Measurements from ENCODE around the gene GPR37L1.

GPR37L1 gene, protein sequence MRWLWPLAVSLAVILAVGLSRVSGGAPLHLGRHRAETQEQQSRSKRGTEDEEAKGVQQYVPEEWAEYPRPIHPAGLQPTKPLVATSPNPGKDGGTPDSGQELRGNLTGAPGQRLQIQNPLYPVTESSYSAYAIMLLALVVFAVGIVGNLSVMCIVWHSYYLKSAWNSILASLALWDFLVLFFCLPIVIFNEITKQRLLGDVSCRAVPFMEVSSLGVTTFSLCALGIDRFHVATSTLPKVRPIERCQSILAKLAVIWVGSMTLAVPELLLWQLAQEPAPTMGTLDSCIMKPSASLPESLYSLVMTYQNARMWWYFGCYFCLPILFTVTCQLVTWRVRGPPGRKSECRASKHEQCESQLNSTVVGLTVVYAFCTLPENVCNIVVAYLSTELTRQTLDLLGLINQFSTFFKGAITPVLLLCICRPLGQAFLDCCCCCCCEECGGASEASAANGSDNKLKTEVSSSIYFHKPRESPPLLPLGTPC

DNA sequence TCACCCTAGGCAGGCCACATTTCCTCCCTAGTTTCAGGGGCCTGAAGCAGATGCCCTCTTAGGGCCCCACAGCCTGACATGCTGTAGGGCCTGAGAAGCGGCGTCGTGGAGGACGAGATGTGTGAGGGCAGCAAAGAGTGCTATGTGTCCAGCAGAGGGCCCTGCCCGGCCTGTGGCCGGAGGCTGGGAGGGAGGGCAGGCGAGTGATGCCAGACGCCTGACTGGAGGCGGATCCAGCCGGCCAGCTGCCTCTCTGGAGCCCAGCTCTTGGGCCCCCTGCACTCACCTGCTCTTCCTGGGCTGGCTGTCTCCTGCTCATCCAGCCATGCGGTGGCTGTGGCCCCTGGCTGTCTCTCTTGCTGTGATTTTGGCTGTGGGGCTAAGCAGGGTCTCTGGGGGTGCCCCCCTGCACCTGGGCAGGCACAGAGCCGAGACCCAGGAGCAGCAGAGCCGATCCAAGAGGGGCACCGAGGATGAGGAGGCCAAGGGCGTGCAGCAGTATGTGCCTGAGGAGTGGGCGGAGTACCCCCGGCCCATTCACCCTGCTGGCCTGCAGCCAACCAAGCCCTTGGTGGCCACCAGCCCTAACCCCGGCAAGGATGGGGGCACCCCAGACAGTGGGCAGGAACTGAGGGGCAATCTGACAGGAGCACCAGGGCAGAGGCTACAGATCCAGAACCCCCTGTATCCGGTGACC is at the start of gene GPR37L1:
GPR37L1 (plus strand) TSS at position 279 of the 697 bp plus-strand sequence; CDS start at position 326, 47 bp downstream.
- Histone ChIP-seq H4K20me1 (ENCODE audit: insufficient read depth, low read length, poor library complexity, severe bottlenecking) (no peaks in the 10 kb centered on the region), H3K36me3 (ENCODE audit: insufficient read depth, low read length) (no peaks in the 10 kb centered on the region), H3K4me3 (ENCODE audit: low read length, poor library complexity, severe bottlenecking) (no peak within 1 kb of the TSS), H3K9me3 (ENCODE audit: insufficient read depth, low read depth, low read length) (no peaks in the 10 kb centered on the region), H2AFZ (ENCODE audit: low read length) (0 out of 2 replicates have a peak within 1 kb of the TSS, but pooled peaks have one; percentile 55), H3K4me2 (ENCODE audit: low read depth, low read length, poor library complexity, severe bottlenecking) (no peak within 1 kb of the TSS), H3K4me1 (ENCODE audit: insufficient read depth, low read length, poor library complexity, severe bottlenecking) (no peaks in the 10 kb centered on the region), H3K9ac (ENCODE audit: low read depth, low read length, poor library complexity, severe bottlenecking) (no peak within 1 kb of the TSS), H3K9me2 (replicated peaks; ENCODE audit: low read depth, low read length) (no peaks in the 10 kb centered on the region), H3F3A (ENCODE audit: low read depth) (no peaks in the 10 kb centered on the region), H3K79me2 (ENCODE audit: insufficient read depth, low read length) (no peaks in the 10 kb centered on the region), H3K27me3 (ENCODE audit: insufficient read depth, low read length, poor library complexity, severe bottlenecking) (no peaks in the 10 kb centered on the region)
- TF ChIP-seq, protein P1, sequence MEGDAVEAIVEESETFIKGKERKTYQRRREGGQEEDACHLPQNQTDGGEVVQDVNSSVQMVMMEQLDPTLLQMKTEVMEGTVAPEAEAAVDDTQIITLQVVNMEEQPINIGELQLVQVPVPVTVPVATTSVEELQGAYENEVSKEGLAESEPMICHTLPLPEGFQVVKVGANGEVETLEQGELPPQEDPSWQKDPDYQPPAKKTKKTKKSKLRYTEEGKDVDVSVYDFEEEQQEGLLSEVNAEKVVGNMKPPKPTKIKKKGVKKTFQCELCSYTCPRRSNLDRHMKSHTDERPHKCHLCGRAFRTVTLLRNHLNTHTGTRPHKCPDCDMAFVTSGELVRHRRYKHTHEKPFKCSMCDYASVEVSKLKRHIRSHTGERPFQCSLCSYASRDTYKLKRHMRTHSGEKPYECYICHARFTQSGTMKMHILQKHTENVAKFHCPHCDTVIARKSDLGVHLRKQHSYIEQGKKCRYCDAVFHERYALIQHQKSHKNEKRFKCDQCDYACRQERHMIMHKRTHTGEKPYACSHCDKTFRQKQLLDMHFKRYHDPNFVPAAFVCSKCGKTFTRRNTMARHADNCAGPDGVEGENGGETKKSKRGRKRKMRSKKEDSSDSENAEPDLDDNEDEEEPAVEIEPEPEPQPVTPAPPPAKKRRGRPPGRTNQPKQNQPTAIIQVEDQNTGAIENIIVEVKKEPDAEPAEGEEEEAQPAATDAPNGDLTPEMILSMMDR (conservative IDR thresholded peaks at IDR 0.05; ENCODE audit: low read length), result no peak
- TF ChIP-seq EZH2phosphoT487 (IDR thresholded peaks at IDR 0.05; ENCODE audit: borderline replicate concordance), result no peak

DNA sequence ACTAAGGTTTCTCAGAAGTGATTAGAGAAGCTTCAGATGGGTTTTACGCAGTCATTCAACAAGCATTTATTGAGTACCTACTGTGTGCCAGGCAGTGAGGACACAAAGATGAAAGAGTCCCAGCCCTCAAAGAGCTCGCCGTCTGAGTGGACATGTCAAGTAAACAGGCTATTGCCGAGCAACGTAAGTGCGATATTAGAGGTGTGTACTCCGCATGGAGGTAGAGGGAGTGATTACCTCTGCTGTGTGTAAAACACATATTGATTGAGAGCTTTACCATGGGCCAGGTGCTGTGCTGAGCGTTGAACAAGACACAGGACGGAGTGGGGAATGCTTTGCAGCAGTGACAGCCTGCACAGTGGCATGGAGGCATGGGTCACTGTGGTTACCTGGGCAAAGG is 49.5 kb upstream of the GPR37L1 start:
- H3K27me3 ChIP-seq (ENCODE audit: insufficient read depth, low read length, poor library complexity, severe bottlenecking), result no peaks in the 10 kb centered on the region
- H3K4me2 ChIP-seq (ENCODE audit: low read depth, low read length, poor library complexity, severe bottlenecking), result no peak overlapping the region
- no peaks in the 10 kb centered on the region for H3K9me3 ChIP-seq (ENCODE audit: insufficient read depth, low read depth, low read length)
- no peaks in the 10 kb centered on the region for H4K20me1 ChIP-seq (ENCODE audit: insufficient read depth, low read length, poor library complexity, severe bottlenecking)
- H3K4me1 ChIP-seq (ENCODE audit: insufficient read depth, low read length, poor library complexity, severe bottlenecking), result no peaks in the 10 kb centered on the region
- no peaks in the 10 kb centered on the region for H3K36me3 ChIP-seq (ENCODE audit: insufficient read depth, low read length)
- H3K9ac ChIP-seq (ENCODE audit: low read depth, low read length, poor library complexity, severe bottlenecking), result no peak overlapping the region
- H3K9me2 ChIP-seq (replicated peaks; ENCODE audit: low read depth, low read length), result no peaks in the 10 kb centered on the region
- H3K79me2 ChIP-seq (ENCODE audit: insufficient read depth, low read length), result no peaks in the 10 kb centered on the region
- no peak overlapping the region for H2AFZ ChIP-seq (ENCODE audit: low read length)
- no peaks in the 10 kb centered on the region for H3F3A ChIP-seq (ENCODE audit: low read depth)
- TF ChIP-seq, protein P1 (conservative IDR thresholded peaks at IDR 0.05; ENCODE audit: low read length), result no peak
- no peak for TF ChIP-seq EZH2phosphoT487 (IDR thresholded peaks at IDR 0.05; ENCODE audit: borderline replicate concordance)
- H3K4me3 ChIP-seq (ENCODE audit: low read length, poor library complexity, severe bottlenecking), result no peak overlapping the region

DNA sequence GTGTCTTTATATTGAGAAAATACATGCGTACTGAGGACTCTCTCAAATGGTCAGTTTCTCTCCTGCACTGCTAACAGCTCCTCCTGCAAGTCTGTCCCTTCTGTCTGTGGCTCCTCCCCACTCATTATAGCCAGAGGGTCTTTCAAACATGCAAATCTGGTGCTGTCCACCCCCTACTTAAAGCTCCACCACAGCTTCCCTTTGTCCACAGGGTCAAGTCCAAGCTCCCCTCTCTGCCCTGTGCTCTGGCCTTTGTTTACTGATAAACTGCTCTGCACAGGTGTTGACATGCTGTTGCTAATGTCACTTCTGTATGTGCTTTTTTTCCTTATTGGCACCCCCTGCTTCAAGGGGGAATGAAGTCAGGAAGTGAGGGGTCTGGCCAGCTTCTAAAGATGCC is 47.7 kb upstream of the GPR37L1 start:
- Histone ChIP-seq H3K4me2 (ENCODE audit: low read depth, low read length, poor library complexity, severe bottlenecking) (no peak overlapping the region), H3K9ac (ENCODE audit: low read depth, low read length, poor library complexity, severe bottlenecking) (no peak overlapping the region), H4K20me1 (ENCODE audit: insufficient read depth, low read length, poor library complexity, severe bottlenecking) (no peaks in the 10 kb centered on the region), H3K9me2 (replicated peaks; ENCODE audit: low read depth, low read length) (no peaks in the 10 kb centered on the region), H3K36me3 (ENCODE audit: insufficient read depth, low read length) (no peaks in the 10 kb centered on the region), H3F3A (ENCODE audit: low read depth) (no peaks in the 10 kb centered on the region), H3K79me2 (ENCODE audit: insufficient read depth, low read length) (no peaks in the 10 kb centered on the region), H3K9me3 (ENCODE audit: insufficient read depth, low read depth, low read length) (no peaks in the 10 kb centered on the region), H3K4me3 (ENCODE audit: low read length, poor library complexity, severe bottlenecking) (no peak overlapping the region), H2AFZ (ENCODE audit: low read length) (no peak overlapping the region), H3K27me3 (ENCODE audit: insufficient read depth, low read length, poor library complexity, severe bottlenecking) (no peaks in the 10 kb centered on the region), H3K4me1 (ENCODE audit: insufficient read depth, low read length, poor library complexity, severe bottlenecking) (no peaks in the 10 kb centered on the region)
- no peak for TF ChIP-seq EZH2phosphoT487 (IDR thresholded peaks at IDR 0.05; ENCODE audit: borderline replicate concordance)
- TF ChIP-seq, protein P1 (conservative IDR thresholded peaks at IDR 0.05; ENCODE audit: low read length), result no peak
